AML-193 (cell line): Measurements from ENCODE around the gene HES3.
"Not testable (repeated sequence)": the region's sequence is repeated elsewhere in the genome, so short reads cannot be mapped to it uniquely, and the experiment has no call there.

Experiments used
- DNase-seq, 2 experiments: peaks; one replicate each; lab custom pipeline; 2025; lab: John Stamatoyannopoulos, UW

Gene HES3

DNA sequence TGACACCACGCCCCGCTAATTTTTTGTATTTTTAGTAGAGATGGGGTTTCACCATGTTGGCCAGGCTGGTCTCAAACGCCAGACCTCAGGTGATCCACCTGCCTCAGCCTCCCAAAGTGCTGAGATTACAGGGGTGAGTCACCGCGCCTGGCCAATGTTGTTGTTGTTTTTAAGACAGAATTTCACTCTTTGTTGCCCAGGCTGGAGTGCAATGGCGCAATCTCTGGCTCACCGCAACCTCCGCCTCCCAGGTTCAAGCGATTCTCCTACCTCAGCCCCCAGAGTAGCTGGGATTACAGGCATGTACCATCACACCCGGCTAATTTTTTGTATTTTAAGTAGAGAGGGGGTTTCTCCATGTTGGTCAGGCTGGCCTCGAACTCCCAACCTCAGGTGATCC lies 24.3 kb upstream of the HES3 start:
- not testable (repeated sequence) for DNase-seq

DNA sequence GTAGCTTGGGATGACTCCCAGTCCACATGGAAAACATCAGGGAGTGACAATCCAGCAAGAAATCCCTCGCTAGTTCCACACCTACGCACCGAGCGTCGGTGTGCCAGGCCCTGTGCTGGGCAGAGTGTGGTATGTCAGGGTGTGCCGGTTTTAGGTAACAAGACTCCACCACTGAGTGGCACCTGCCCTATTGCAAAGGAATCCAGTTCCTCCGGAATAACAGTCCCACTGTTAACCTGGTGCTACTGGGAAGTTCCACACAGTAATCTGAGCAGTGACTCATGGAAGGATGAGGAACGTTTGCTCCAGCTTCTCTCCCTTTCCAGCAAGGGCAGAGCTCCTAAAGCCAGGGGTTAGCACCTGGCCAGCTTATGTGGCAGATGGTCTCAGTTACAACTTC lies 23.7 kb upstream of the HES3 start:
- no peak for DNase-seq

DNA sequence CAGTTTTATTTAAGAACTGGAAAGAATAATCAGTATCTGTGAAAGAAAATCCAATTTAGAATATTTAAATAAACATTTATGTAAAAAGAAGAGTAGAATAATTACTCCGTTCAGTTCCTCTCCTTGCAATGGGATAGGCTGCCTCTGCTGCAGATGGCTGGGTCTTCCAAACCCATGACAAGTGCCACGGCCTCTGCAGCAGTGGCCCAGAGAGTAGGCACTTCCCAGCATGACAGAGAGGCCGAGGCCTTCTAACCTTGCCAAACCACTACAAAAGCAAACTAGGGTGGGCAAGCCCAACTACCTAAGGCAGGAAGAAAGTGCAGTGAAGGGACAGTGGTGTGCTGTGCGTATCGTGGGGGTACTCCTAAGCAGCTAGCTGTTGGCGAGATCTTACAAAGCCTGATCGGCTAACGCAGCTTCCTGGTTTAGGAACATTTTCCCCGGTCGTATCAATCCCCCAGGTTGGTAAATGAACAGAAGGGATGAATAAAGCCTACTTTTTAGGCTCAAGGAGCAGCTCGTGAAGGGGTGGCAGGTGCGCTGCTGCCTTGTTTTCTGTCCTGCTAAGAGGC lies 22.7 kb upstream of the HES3 start:
- no peak for DNase-seq

DNA sequence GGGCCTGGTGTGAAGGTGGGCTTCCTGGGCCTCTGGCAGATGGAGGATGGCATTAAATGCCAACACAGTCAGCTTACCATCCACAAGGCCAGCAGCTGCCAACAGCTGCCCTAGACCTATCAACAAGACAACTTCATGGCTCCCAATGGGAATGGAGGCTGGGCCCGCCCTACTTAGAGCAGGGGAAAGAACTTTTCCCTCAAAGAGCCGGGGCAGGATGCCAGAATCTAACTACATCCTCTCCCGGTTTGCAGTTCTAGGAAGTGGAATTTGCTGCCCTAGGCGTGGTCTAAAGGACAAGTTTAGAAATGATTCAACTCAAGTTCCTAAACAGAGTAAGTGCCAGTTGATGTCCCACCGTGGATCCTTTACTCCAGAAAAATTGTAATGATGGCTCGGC lies 21.3 kb upstream of the HES3 start:
- DNase-seq, result no peak

DNA sequence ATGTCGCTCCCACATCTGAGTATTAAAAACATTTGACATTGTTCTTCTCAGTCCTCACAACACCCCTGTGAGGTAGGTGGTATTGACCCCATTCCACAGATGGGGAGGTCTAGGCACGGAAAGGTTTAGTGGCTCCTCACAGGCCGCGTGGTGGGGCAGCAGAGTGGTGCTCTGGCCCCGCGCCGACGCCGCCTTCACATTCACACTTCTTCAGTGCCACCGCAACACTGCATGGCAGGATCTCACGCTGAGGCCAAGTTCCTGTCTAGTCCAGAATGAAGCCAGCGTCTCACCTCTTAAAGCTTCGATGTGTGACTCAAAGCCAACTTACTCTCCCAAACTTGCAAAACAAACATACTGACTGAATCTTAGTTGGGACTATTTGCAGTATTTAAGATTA lies 20.4 kb upstream of the HES3 start:
- no peak for DNase-seq

DNA sequence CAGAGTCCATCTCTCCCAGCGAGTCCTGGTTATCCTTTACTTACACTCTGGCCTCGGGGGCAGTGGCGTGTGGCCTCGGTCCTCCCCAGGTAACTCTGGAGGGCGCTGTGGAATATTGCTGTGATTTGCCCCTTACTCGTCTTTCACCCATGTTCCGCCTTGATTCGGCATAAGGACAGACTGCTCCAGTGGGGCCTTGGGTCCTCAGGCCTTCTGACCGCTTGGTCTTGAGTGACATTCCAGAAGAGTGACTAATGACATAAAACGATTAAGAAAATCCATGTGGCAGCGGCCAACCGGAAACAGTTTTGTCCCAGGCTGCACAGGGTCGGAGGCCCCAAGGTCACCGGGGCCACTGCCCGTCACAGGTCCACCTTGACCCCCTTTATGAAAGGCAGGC lies 19.3 kb upstream of the HES3 start:
- no peak for DNase-seq

DNA sequence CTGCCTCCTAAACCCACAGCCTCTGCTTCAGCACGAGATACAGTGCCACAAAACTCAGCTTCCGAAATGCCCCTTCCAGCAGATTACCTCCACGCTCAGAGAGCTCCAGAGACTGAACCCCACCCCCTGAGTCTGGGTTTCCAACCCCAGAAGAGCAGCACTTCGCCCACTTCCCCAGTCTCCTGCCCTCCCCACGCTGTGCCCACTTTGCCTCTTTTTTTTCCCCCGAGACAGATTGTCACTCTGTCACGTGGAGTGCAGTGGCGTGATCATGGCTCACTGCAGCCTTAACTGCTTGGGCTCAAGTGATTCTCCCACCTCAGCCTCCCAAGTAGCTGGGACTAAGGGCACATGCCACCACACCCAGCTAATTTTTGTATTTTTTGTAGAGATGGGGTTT lies 18.3 kb upstream of the HES3 start:
- no peak for DNase-seq

DNA sequence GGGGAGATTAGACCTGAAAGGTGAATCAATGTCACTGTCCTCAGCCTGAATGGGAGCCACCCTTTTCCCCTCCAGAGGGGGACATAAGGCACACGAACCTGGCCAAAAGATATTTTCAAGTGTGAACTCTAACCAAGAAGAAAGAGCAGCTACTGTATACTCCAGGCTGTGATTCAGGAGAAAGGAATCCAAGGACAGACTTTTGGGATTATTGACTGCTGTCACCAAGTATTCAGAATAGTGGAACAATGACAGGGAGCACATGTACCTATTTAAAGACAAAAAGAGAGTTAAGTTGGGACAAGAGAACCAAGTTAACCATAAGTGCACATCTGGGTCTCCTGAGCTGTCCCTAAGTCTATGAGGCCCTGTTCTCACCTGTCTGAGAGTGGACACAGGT lies 10.6 kb upstream of the HES3 start:
- no peak for DNase-seq

DNA sequence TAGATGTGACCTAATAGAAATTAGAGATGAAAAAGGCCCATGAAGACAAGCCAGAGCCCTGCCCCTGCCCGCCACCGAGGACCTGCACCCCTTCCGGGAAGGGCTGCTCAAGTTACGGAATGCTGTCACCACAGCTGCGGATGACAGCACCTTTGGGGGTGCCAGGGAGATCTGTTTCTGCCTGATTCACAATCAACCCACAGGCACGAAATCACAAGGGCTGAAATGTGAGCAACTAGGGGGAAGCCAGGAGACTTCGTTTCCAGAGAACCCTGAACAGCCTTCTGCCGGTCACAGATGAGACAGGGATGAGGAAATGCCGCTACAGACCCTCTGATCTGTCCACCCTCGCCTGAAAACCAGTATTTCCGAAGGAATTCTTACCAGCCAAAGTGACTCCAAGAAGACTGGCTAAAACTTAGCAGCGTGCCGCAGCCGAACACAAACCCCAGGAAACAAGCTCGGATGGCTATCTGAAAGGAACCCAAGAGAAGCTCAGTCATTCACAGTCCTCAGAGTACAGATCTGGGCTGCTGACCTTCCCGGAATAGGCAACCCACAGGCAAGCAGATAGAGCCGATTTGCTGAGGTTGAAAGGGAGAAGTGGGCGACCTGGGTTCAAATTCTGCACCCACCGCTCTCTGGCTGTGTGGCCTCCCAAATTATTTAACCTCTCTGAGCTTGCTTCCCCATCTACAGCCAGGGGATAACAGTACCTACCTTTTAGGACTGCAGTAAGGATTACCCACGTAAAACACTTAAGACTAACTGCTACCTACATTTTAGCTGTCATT lies 9.3 kb upstream of the HES3 start:
- peak; percentile 19 to 26 for DNase-seq

DNA sequence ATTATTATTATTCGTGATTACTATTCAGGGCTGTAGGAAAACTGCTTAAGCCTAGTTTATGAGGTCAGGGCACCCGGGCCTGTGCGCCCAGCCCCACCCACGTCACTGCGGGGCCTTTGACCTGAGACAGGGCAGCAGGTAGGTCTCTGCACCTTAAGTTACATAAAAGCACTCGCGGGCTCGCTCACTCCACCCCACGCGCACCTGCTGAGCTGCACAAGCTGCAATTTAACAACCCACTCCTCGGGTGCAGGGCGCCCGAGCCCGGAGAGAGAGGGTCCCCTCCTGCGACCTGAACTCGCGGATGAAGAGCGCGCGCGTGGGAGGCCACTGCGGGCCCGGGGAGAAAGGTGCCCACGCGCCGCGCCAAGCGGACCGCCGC lies 8.7 kb upstream of the HES3 start:
- DNase-seq, result no peak

DNA sequence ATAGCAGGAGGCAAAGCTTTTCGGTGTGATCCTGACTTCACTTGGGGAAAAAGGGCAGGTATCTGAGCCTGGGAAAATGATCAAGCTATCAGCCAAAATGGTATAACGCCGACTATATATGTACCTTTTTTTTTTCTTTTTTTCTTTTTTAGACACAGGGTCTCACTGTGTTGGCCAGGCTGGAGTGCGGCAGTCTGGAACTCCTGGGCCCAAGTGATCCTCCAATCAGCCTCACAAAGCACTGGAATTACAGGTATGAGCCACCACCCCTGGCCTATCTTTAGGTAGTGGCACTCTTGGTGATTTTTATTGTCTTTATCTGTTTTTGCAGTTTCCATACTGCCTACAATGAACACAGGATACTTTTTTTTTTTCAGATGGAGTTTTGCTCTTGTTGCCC lies 6.9 kb upstream of the HES3 start:
- no peak for DNase-seq

DNA sequence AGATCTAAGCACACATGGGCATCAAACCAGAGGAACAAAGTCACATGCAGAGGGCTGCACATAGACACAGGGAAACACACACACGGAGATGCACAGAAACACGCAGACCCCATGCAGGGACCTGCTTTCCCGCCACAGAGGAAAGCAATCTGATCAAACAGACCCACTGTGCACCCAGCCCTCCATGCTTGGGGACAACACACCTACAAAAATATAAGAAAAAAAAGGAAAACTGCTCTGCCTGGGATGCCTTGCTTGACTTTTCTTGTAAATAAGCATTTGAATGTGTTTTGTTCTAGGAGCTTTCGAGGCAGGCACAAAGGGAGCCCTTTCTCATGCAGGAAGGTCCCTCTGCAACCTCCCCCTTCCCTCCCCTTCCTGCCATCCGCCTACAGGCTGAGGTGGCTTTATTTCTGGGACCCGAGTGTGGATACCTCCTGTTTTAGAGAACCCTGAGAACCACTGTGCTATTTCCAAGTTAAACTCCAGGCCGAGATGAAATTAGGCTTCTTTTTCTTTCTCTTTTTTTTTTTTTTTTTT lies 4.7 kb upstream of the HES3 start:
- DNase-seq, result no peak

DNA sequence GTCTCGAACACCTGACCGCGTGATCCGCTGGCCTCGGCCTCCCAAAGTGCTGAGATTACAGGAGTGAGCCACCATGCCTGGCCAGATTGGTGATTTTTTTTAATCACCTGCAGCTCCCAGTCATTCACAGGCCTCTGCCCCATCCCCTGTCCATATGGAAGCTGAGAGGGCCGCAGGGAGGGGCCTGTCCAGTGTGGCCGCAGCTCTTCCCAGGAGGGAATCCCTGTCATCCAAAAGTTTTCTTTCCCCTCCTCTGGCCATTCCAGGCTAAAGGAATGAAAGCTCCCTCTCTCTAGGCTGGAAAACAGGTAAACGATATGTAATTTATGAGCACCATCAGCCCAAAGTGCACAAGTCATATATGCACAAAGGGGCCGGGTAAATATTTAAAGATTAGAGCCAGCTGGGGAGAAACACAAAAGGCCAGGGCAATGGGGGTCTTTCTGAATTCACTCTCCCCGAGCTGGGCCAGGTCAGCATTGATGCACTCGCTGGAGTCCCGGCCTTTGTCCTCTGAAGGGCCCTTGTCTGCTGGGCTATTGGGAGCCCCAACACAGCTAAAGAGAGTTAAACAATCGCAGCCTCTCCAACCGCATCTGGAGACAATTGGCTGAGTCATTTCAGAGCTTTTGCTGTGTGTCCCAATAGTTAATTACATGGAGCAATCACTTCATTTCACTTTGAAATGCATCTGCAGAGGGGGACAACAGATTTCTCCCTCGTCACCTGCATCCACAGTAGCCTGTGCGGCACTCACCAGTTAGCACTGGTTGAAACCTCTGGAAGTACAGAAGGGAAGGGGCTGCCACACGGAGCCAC lies 3.8 kb upstream of the HES3 start:
- no peak for DNase-seq

DNA sequence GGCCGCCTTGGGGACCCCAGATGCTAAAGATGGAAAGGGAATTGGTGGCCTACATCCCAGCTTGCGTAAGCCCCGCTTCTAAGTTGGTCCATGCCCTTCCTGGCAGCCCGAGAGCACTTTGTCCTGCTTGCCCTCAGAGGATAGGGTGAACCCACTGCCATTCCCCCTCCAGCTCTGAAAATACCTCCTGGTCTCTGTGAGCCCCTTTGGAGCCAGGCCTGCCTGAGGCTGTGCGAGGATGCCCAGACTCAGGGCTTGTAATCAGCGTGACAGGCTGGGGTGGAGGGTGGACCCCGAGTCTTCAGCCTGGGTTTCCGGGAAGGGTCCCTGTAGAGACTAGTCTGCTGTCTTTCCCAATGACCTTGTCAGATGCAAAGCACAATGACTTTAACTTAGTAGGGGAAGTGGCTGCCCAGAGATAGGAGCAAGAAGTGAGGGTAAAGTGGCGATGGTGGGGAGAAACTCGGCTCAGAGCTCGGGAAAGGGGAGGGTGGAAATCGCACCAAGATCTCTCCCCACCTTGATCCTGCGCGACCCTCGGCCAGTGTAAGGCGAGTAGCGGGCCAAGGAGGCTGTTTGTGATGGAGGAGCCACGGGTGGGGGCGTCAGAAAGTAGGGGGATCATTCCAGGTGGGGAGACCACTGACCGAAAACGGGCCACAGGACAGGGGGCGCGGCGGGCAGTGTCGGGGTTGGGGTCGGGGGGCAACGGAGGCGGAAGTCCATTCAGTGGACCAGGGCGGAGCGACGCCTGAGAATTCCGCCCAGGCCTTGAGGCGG lies 2.7 kb upstream of the HES3 start:
- no peak for DNase-seq

DNA sequence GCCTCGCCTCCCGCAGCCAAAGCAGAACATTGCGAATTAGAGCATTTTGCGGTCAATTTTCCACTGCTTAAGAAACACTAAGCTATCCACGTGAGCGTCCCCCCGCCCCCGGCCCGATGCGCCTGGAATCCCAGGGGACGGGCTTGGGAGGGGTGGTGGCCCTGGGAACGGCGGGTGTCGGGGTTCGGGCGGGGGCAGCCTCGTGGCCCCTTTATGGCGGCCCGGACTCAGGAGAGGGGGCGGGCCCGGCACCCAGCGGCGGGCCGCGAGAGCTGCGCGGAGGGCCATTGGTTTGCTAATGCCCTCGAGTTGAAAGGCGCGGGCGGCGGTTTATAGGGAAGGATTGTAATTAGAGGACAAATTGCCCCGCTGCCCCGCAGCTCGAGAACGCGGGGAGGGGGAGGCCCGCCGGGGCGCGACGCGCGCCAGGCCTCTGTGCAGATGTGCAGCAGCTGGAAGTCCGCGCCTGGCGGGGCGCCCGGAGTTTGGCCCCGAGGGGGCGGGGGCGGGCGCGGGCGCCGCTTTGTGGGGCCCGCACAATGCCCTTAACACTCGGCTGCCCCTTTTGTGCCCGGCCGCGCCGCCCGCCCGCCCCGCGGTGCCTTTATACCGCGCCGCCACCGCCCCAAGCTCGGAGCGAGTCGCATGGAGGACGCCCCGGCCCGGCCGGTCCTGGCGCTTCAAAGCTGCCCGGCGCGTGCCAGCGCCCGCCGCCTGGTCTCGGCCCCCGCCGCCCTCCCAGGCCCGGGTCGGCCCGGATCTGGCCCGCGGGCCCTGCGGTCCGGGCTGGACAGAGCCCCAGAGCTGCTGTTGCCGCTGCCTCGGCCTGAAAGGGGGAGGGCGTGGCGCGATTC lies 1.9 kb upstream of the HES3 start:
- no peak for DNase-seq

DNA sequence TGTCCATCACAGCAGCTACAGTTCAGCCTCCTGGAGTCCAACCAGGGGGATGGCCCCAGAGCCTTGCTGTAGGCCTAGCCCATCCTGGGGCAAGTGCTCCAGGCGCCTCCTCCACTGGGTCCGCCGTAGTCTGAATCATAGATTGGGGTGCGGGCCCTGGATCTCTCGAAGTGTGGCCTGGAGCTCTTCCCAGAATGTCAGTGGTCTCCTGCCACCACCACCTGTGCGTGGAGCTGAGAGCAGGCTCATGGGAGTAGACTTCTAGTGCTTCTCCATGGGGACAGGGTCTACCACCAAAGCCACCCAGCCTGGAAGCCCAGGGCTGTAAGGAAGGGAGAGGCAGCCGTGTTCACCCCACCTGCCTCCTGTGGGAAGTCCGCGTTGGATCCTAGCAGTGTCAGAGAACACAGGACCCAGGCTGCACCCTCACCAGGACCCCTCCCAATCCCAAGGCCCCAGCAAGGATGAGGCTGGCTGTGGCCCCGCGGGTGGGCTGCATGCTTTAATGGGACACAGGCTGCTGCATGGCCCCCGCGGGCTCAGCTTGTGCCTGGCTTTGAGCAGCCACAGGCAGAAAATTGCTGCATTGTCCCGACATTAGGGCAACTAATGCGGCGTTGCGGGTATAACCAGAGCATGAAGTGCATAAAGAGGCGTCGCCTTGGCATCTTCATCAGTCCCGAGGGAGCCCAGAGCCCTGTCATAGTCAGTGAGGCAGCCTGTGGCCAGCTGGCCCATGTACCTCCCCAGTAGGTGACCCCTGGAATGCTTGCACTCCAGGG lies 735 bp upstream of the HES3 start:
- DNase-seq, result no peak

DNA sequence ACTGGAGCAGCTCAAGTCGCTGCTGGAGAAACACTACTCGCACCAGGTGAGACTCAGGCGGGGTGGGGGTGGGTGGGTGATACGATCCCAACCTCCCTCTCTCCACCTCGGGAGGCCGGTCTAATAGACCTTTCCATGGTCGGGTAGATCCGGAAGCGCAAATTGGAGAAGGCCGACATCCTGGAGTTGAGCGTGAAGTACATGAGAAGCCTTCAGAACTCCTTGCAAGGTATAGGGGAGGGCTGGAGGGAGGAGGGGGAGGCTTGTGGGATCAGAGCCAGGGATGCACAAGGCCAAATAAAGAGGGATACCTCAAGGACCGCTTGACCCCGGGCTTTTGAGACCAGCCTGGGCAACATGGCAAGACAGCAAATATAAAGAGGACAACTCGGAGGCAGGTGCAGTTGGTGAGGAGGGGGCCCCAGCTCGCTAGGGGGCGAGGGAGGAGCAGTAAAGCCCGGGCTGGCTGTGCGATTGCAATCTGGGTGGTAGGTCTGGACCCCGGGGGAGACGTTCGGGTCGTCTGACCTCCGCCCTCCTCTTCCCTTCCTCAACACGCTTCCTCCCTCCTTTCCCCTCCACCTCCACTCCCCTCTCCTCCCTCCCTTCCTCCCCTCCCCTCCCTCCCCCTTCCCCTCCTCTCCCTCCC lies 546 bp downstream of the HES3 start:
- DNase-seq, result no peak

DNA sequence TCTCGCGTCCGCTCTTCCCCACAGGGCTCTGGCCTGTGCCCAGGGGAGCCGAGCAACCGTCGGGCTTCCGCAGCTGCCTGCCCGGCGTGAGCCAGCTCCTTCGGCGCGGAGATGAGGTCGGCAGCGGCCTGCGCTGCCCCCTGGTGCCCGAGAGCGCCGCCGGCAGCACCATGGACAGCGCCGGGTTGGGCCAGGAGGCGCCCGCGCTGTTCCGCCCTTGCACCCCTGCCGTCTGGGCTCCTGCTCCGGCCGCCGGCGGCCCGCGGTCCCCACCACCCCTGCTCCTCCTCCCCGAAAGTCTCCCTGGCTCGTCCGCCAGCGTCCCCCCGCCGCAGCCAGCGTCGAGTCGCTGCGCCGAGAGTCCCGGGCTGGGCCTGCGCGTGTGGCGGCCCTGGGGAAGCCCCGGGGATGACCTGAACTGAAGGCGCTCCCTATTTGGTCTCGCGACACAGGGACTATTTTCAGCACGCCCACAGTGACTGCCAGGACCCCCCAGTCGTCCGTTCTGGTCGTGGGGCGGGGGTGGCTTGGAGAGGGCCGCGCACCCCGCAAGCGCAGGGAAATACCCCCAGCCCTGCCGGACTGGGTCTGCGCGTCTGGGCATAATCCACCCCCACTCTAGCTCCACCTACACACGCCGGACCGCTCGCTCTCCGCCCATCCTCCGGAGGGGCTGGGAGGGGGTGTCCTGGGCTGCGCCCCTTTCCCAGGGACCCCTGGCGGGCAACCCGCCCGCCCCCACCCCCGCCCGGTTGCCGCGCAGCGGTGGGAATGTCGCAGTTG lies 1.3 kb downstream of the HES3 start:
- peak; percentile 66 to 76 for DNase-seq

DNA sequence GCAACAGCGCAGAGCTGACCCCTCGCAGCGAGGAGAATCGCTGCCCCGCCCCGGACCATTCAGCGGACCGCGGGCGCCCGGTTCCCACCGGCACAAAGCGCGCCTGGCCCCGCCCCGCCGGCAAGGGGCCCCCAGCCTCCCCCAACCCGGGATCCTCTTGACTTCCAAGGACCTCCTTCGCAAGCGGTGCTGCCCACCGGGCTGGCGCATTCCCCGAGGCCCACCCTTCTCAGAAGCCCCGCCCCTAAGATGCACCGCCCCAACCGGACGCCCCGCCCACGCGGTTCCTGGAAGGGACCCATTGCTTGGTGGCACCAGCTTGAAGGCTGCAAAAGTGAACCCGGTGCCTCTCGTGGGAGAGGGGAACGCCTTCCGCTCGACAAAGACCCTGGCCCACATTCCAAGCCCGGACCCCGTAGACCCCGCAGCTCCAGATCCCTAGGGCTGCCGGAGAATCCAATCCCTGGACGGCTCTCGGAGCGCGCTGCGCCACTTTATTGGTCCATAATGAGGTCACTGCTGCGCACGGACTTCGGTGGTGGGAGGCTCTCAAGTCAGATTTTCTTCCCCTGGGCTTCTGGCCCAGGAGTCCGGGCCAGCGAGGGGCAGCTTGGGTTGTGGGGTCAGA lies 2.0 kb downstream of the HES3 start:
- DNase-seq, result no peak
